GM18870 (cell line): Measurements from ENCODE around the gene LMTK3.

Source experiments
- ATAC-seq: cut with Tn5 transposase; IDR thresholded peaks from one replicate; pipeline ENCODE4 v1.9.1; 2021; ENCODE audit warnings: moderate library complexity; ENCODE audit not compliant: unreplicated experiment

The LMTK3 gene

DNA sequence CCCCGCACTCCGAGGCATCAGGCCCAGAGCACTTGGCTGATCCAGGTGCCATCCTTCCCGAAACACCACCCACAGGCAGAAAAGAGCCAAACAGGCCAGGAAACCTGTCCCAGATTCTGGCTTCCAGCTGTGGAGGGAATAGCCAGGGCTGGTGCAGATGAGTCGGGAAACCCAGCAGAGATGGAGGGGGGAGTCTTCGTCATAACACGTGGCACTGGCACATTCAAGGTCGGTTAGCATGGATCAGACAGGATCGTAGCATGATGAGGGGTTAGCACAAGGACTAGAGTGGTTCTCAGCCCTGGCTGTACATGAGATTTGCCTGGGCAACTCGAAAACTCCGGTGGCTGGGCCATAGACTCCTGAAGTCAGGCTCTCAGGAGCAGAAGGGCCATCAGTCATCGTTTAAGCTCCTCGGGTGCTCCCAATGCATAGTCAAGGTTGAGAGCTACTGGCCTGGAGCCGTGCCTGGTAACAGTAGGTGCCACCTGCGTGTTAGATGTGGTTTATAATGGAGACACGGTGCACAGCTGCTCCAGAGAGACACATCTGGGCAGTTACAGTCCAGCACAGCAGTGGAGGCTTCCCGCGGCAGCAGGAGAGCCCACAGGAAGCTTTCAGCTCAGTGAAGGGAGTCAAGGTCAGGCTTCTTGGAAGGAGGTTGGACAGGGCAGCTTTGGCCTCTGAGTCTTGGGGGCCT lies 36.1 kb downstream of the LMTK3 start:
- ATAC-seq = no peak

DNA sequence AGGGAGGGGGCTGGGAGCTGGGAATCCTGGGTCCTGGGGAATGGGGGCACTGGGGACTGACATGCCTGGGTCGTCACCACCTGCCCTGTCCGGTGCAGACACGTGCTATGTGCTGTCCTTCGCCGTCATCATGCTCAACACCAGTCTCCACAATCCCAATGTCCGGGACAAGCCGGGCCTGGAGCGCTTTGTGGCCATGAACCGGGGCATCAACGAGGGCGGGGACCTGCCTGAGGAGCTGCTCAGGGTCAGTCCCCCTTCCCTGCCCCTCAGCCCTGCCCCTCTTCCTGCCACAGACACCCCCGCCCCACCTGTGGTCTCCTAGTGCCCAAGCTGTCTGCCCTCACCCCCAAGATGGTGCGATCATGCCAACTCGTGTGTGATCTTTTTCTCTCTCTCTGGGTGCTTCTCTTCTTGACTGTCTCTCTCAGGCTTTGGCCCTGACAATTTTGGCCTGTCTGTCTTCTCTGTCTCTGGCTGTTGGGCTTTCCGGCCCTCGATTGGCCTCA lies 37.5 kb downstream of the LMTK3 start:
- no peak for ATAC-seq

DNA sequence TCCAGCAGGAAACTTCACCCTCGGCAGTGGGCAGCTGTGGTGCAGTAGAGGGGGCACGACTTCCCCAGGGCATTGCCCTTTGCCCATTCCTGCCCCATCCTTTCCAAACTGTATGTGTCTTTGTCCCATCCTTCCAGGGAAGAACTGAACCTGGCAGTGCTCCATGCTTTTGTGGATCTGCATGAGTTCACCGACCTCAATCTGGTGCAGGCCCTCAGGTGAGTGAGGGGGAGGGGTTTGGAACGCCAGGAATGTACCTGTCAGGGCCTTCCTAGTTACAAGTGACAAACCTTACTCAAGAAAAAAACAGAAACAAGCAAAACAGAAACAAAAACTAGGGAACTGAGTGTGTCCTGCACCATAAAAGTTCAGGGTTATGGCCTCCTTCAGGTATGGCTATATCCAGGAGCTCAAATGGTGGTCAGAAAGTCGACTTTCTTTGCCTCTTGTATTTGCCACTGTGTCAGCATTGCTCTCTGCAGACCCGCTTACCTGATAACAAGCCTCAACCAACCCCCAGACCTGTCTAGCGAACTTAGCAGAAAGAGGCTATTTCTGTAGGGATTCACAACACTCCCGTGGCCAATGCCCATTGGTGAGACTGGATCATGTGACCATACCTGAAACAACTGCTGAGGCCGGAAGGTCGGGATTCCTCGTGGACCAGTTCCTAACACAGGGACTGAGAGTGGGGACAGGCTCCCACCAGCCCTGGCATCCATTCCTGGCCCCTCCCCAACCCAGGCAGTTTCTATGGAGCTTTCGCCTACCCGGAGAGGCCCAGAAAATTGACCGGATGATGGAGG lies 38.3 kb downstream of the LMTK3 start:
- ATAC-seq = no peak

DNA sequence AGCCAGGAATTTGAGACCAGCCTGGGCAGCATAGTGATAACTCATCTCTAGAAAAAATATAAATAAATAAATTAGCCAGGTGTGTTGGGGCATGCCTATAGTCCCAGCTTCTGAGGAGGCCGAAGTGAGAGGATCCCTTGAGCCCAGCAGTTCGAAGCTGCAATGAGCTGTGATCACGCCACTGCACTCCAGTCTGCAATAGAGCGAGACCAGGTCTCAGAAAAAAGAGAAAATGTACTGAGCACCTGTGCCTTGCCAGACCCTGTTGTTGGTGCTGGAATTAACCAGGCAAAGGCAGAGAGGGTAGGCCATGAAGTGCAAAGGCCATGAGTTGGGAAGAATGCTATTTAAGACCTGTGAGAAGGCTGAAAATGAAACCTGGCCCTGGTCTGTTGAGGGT lies 39.8 kb downstream of the LMTK3 start:
- no peak for ATAC-seq

DNA sequence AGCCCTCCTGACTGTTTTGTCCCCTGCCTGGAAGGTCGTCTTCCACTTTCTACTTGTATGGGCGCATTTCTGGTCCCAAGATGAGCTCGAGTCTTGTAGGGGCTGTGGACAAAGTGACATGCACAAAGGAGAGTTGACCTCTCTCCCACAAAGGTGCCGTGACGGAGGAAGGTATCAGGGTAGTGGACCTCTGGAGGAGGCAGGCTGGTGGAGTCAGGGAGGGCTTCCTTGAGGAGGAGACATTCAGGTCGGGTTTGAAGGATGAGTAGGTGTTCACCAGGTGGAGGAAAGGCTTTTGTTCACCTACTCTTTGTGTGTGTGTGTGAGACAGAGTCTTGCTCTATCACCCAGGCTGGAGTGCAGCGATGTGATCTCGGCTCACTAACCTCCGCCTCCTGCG lies 40.8 kb downstream of the LMTK3 start:
- ATAC-seq = no peak

DNA sequence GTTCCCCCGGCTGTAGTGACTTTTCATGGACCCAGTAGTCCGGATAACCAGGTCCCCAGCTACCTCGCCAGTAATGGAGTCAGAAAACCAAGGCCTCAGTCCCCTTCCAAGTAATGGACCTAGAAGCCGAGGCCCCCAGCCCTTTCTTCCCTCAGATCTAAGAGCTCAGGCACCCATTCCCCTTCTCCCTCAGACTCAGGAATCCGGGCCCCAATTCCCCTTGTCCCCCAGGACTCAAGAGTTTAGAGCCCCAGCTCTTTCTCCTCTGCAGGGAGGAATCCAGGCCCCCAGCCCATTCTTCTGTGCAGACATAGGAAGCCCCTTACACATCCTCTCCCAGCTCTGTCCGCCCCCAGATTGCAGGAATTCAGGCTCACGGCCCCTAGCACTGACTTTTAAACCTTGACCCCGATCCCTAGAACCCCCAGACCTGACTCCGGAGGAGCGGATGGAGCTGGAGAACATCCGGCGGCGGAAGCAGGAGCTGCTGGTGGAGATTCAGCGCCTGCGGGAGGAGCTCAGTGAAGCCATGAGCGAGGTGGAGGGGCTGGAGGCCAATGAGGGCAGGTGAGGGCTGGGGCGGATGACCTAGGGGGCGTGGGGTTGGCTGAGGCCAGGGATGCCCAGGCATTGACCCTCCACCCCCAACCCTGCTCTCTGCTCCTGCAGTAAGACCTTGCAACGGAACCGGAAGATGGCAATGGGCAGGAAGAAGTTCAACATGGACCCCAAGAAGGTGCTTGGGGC lies 41.5 kb downstream of the LMTK3 start:
- ATAC-seq = no peak

DNA sequence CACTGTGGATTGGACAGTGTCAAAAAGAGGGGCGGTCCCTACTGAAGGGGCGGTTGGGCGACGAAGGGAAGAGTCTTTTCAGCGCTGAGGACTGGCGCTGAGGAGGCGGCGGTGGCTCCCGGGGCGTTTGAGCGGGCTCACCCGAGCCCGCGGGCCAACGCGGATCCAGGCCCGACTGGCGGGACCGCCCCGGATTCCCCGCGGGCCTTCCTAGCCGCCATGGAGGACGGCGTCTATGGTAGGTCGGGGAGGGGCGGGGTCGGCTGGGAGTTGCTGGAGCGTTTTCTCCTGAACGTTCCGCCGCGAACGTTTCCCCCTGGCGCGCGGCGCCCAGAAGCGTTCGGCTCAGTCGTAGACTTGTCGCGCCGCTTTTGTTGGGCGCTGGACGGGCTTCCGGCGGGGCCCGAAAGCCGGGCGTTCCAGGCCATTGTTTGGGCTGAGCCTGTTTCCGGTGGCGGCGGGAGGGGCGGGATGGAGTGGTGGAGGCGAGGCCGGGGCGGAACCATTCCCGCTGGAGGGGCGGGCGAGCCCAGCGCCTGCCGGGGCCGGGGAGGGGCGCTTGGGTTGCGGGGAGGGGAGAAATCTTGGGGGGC lies 42.2 kb downstream of the LMTK3 start, which contains the start of gene CYTH2:
TSS of gene CYTH2 (plus strand) at position 81 of the 593 bp plus-strand sequence. CDS start at position 220, 139 bp downstream.
- peak; percentile 7 for ATAC-seq

DNA sequence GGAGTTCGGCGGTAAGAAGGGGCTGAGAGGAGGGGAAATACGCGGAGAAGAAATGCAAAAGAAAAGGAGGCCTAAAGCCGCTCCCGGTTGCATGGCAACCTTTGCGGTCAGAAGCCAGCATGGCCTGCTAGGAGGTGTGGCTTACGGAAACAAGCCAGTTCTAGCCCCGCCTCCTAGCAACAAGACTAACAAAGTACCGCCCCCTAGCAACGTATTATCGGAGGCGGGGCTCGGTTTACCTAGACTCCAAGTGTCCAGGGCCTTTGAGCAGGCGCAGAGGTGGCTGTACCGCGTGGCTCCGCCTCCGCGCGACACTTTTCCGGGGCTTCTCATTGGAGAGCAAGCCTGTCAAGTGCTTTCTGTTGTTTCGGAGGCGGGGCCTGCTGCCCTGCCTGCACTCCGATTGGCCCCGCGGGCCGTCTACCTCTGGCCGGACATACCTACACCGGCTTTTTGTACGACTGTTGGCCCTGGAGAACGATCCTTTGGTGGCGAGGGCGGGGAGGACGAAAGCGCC lies 42.8 kb downstream of the LMTK3 start:
- ATAC-seq = peak; percentile 90

DNA sequence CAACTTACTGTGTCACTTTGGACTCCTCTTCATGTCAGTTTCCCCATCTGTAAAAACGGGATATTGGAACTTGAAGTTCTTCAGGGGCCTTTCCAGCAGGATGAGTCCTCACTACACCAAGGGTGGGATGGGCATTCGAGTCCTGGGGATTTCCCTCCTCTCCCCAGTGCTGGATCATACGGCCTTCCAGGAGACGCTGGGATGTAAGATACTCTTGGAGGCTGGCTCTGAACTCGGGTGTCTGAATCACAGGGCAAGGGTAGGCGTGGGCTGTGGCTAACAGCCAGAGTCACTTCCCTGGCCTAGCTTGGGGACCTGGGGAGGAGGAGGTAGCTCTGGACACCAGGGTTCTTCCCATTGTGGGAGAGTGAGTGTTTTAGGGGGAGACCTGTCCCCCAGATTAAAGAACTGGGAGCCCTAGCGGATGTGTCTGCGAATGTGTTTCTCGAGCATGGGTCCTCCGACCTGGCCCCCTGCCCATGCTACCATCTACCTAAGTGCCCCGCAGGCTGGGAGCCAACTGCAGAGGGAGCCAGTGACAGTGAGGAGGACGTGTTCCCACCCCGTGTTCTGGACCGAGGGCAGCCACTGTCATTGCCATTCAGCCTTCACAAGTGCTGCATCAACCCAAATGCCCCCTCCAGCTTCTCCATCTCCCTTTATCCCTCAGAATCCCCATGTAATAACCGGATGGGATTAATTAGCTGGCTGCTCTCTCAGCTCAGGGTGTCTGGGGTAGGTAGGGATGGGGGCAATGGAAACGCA lies 44.9 kb downstream of the LMTK3 start:
- ATAC-seq = no peak

DNA sequence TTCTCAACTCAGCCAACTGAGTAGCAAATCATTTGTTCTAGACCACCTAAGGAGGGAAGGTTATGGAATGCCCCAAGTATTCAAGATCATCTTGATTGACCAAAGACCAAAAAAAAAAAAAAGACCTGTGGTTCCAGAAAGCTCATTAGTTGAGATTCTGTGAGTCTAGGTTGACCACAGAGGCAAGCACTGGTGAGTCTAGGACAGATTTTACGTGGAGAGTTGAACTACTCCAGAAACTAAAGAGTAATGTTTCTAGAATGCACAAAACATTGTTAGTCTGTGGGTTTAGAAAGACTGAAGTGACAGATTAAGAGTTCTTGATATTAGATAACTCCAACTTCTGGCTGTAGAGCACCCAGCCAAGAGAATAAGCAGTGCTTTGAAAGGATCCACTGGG lies 46.4 kb downstream of the LMTK3 start:
- ATAC-seq = no peak

DNA sequence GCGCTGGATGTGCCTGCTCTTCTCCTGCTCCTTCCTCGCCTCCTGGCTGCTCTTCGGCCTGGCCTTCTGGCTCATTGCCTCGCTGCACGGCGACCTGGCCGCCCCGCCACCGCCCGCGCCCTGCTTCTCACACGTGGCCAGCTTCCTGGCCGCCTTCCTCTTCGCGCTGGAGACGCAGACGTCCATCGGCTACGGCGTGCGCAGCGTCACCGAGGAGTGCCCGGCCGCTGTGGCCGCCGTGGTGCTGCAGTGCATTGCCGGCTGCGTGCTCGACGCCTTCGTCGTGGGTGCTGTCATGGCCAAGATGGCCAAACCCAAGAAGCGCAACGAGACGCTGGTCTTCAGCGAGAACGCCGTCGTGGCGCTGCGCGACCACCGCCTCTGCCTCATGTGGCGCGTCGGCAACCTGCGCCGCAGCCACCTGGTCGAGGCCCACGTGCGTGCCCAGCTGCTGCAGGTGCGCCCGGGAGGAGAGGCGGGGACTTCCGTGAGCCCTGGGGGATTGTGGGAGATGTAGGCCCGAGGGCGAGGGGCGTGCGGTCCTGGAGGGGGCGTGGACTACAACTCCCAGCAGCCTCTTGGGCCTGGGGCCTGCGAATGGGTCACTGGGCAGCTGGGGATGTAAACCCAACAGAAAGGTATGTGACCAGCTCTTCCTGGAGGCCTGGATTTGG lies 49.5 kb downstream of the LMTK3 start:
- ATAC-seq = no peak

DNA sequence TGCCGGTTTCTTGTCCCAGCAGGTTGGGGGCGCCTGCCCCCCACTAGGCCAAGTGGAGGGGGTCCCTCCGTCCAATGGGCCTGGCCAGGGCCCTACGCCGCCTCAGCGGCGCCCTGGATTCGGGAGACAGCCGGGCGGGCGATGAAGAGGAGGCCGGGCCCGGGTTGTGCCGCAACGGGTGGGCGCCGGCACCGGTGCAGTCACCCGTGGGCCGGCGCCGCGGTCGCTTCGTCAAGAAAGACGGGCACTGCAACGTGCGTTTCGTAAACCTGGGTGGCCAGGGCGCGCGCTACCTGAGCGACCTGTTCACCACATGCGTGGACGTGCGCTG lies 50.0 kb downstream of the LMTK3 start:
- no peak for ATAC-seq

DNA sequence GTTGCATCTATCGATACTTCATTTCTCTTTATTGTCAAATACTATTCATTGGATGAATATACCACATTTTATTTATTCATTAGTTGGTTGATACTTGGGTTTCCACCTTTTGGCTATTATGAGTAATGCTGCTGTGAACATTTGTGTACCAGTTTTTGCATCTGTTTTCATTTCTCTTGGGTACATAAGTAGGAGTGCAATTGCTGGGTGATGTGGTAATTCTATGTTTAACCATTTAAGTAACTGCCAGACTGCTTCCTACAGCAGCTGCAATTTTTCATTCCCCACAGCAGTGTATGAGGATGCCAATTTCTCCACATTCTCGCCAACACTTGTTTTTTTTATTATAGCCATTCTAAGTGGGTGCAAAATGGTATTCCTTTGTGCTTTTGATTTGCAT lies 53.6 kb downstream of the LMTK3 start:
- ATAC-seq = no peak

DNA sequence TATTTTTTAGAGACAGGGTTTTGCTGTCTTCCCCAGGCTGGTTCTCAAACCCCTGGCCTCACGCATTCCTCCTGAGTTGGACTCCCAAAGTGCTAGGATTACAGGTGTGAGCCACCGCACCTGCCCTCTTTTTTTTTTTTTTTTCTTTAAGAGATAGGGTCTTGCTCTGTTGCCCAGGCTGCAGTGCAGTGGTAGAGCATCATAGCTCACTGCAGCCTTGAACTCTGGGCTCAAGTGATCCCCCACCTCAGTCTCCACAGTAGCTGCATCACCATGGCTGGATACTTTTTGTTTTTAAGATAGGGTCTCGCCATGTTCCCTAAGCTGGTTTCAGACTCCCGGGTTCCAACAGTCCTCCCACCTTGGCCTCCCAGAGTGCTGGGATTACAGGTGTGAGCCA lies 54.8 kb downstream of the LMTK3 start:
- no peak for ATAC-seq

DNA sequence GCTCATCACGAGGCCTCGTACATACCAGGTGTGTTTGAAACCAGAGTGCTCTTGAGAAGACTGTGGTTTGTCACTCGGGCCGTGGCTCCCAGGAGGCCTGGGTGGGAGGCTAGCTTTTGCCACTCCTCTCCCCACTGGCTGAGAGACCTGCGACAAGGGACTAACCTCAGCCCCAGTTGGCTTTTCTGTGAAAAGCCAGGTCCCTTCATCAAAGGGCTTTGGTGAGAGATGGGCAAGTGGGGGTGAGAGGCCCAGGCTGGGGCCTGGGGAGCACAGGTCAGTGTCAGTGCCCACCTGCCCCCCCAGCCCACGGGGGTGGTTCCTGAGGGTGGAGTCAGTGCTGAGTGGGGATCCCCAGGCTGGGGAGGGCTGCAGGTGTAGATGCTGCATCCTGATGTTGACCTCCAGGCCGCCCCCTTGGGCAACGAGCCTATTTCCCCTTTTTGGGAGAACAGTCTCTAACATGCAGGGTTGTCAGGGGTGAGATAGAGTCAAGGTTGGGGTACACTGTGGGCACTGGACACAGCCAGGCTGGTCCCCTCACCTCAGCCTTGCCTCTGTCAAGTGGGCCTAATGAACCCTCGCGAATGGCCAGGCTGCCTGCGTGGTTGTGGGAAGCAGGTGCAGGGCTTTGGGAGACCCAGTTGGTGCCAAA lies 55.6 kb downstream of the LMTK3 start:
- no peak for ATAC-seq

DNA sequence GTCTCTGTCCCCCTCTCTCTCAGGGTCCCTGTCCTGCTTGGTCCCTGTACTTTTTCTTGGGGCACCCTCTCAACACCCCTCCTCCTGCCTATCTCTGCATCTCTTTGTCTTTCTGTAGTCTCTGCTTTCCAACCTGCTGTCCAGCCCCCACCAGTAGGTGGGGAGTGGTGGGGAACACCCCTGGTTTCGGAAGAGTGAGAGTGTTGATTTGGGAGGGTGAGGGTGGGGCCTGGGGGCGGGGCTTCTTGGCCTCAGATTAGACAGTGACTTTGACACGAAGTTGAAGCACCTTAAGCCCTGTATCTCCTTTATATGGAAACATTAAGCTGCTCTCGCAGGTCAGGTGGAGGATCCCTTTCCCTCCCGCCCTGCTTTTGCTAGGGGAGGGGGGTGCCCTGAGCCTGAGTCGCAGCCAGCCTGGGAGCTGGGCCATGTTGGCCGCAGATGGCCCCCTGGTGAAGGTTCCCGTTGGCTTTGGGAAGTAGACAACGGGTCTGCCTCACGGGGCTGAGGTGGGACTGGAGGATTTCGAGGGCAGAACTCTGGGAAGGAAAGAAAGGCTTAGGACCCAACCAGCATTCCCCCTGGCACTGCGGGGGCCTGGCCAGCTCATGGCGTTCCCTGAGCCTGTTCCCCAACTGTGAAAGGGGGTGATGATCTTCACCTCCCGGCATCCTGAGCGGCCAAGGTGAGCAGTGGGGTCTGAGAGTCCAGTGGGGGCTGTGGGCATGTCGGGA lies 56.3 kb downstream of the LMTK3 start, which contains the start of gene KCNJ14:
TSS of gene KCNJ14 (plus strand) at position 404 of the 737 bp plus-strand sequence. CDS start 6,151 bp downstream, outside the sequence.
- ATAC-seq = no peak

DNA sequence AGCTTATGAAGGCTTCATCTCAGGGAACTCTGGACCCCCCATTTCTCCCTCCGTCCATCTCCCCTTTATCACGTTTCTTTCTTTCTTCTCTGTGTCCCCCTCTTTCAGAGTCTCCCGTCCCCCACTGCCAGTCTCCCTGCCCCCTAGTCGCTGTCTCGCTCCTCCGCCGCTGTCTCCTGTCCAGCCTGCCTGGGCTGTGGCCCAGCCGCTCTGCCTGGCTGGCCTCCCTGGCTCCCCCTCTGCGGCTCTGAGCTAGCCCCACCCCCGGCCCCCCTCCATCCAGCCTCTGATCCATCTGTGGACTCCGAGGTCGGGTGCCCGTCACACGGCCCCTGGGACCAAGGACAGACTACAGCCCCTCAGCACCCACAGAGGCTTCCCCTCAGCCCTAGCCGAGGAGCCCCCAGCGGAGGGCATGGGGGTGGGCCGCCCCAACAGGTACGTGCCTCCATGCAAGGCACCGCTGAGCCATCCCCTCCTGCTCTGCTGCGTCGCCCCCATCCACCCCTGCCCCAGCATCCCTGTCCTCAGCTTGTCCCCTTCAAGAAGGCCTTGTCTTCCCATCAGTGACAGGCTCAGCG lies 57.4 kb downstream of the LMTK3 start:
- no peak for ATAC-seq
